Measurements from ENCODE around the gene TRIM24.

DNA sequence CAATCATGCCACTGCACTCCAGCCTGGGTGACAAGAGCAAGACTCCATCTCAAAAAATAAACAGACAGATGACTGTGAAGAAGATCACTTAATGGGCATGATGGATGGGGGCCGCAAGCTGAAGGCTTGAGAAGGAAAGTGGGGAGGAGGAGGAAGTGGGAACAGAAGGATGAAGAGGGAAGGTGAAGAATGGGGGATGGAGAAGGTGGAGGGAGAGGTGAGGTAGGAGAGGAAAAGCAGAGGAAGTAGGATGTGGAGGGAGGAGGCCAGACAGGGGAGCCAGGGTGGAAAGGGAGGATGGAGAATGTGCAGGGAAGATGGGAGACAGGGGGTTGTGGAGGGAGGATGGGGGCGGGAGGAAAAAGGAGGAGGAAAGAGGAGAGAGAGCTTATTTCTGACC lies 172.3 kb downstream of the TRIM24 start:
- TF ChIP-seq, protein P1, sequence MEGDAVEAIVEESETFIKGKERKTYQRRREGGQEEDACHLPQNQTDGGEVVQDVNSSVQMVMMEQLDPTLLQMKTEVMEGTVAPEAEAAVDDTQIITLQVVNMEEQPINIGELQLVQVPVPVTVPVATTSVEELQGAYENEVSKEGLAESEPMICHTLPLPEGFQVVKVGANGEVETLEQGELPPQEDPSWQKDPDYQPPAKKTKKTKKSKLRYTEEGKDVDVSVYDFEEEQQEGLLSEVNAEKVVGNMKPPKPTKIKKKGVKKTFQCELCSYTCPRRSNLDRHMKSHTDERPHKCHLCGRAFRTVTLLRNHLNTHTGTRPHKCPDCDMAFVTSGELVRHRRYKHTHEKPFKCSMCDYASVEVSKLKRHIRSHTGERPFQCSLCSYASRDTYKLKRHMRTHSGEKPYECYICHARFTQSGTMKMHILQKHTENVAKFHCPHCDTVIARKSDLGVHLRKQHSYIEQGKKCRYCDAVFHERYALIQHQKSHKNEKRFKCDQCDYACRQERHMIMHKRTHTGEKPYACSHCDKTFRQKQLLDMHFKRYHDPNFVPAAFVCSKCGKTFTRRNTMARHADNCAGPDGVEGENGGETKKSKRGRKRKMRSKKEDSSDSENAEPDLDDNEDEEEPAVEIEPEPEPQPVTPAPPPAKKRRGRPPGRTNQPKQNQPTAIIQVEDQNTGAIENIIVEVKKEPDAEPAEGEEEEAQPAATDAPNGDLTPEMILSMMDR (IDR thresholded peaks at IDR 0.05; ENCODE audit: low read length) = no peak
- TF ChIP-seq EZH2phosphoT487 (IDR thresholded peaks at IDR 0.05; ENCODE audit: low read length) = no peak
- no peak for TF ChIP-seq EZH2 (optimal IDR thresholded peaks at IDR 0.05; ENCODE audit: low read depth, low read length)

Data from MM.1S (cell line).